Measurements from ENCODE around the gene BHLHE23. TPM values are rescaled to one million over a fixed set of nuclear protein-coding genes. Genes with fewer than 3 reads are reported as not detected.

BHLHE23 gene
- total RNA-seq, 2 donors from 2014 or later = 4.0 TPM; not detected in 1

DNA sequence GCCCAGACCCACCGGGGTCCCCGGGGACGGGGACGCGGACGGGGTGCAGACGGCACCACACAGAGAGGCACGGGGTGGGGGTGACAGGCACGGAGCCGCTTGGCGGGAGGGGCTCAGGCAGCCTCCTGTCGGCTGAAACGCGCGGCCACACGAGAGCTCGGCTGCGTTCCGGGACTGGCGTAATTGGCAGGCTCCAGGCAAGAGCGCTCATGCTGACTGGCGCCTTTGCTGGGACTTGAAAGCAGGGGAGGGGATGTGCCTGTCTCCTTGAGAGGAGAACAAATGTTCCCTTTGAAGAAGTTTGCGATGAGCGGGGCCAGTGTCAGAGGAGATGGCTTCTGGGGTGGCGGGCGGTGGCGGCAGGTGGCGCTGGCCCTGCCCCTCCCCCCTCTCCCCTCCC, 25.8 kb downstream of the BHLHE23 start:
- WGBS = 5% methylated on average over 28 of the region's 28 CpGs
- Histone ChIP-seq H3K27ac (no peak overlapping the region), H3K36me3 (no peaks in the 10 kb centered on the region), H3K9me3 (no peaks in the 10 kb centered on the region), H3K27me3 (replicated peaks; ENCODE audit: insufficient read depth) (peaks cover 34% of the 10 kb centered on the region), H3K4me3 (no peak overlapping the region), H3K4me1 (replicated peaks) (no peaks in the 10 kb centered on the region)
- intact Hi-C loops (cut with DNase I) = no loop called here
- TF ChIP-seq, protein P1, sequence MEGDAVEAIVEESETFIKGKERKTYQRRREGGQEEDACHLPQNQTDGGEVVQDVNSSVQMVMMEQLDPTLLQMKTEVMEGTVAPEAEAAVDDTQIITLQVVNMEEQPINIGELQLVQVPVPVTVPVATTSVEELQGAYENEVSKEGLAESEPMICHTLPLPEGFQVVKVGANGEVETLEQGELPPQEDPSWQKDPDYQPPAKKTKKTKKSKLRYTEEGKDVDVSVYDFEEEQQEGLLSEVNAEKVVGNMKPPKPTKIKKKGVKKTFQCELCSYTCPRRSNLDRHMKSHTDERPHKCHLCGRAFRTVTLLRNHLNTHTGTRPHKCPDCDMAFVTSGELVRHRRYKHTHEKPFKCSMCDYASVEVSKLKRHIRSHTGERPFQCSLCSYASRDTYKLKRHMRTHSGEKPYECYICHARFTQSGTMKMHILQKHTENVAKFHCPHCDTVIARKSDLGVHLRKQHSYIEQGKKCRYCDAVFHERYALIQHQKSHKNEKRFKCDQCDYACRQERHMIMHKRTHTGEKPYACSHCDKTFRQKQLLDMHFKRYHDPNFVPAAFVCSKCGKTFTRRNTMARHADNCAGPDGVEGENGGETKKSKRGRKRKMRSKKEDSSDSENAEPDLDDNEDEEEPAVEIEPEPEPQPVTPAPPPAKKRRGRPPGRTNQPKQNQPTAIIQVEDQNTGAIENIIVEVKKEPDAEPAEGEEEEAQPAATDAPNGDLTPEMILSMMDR (IDR thresholded peaks at IDR 0.05) = no peak
- no peak for TF ChIP-seq POLR2AphosphoS5 (IDR thresholded peaks at IDR 0.05)
- no peak for TF ChIP-seq POLR2A (IDR thresholded peaks at IDR 0.05)
- no peak for DNase-seq (ENCODE audit: low spot score)

DNA sequence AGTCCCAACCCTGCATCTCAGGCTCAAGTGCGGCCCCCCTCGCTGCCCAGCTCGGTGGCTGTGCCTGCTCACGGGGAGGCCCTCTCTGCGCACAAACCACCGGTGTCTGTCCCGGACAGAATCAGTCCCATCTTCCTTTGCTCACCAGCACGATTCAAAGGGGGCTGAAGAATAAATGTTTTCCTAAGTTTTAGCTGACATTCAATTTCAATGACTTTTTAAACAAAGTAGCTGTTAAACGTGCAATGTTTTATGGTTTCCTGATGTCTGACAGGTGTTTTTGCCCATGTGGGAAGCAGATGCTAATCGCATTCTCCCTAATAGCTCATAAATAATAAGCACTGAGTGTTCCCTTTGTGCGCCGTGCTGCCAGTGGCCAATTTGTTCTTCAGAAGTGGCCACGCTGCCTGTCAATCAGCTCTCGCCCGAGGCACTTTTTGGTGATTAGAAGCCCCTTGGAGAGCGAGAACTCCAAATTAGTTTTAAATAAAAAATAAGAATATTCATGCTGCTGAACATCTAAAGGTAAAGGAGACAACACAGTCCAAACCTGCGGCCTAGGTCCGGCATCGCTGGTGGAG, 26.3 kb downstream of the BHLHE23 start:
- peaks cover 34% of the 10 kb centered on the region for H3K27me3 ChIP-seq (replicated peaks; ENCODE audit: insufficient read depth)
- no peaks in the 10 kb centered on the region for H3K4me1 ChIP-seq (replicated peaks)
- no peak overlapping the region for H3K4me3 ChIP-seq
- H3K36me3 ChIP-seq = no peaks in the 10 kb centered on the region
- intact Hi-C loops (cut with DNase I) = no loop called here
- WGBS = 11% methylated on average over 19 of the region's 19 CpGs
- no peak for DNase-seq (ENCODE audit: low spot score)
- no peak overlapping the region for H3K27ac ChIP-seq
- TF ChIP-seq POLR2A (IDR thresholded peaks at IDR 0.05) (no peak), POLR2AphosphoS5 (IDR thresholded peaks at IDR 0.05) (no peak)
- TF ChIP-seq, protein P1 (IDR thresholded peaks at IDR 0.05) = no peak
- H3K9me3 ChIP-seq = no peaks in the 10 kb centered on the region

- intact Hi-C loops (cut with DNase I) = no loop called here
- H3K4me1 ChIP-seq (replicated peaks) = no peaks in the 10 kb centered on the region
- 3% methylated on average over 19 of the region's 19 CpGs for WGBS
- H3K9me3 ChIP-seq = no peaks in the 10 kb centered on the region
- no peak overlapping the region for H3K27ac ChIP-seq
- H3K4me3 ChIP-seq = no peak overlapping the region
- TF ChIP-seq POLR2AphosphoS5 (IDR thresholded peaks at IDR 0.05) = no peak
- no peak for TF ChIP-seq POLR2A (IDR thresholded peaks at IDR 0.05)
- TF ChIP-seq, protein P1 (IDR thresholded peaks at IDR 0.05) = no peak
- H3K27me3 ChIP-seq (replicated peaks; ENCODE audit: insufficient read depth) = peaks cover 34% of the 10 kb centered on the region
- H3K36me3 ChIP-seq = no peaks in the 10 kb centered on the region
- no peak for DNase-seq (ENCODE audit: low spot score)
These were observed 26.8 kb downstream of the BHLHE23 start for GRCh38 chr20:62979876-62980373.

DNA sequence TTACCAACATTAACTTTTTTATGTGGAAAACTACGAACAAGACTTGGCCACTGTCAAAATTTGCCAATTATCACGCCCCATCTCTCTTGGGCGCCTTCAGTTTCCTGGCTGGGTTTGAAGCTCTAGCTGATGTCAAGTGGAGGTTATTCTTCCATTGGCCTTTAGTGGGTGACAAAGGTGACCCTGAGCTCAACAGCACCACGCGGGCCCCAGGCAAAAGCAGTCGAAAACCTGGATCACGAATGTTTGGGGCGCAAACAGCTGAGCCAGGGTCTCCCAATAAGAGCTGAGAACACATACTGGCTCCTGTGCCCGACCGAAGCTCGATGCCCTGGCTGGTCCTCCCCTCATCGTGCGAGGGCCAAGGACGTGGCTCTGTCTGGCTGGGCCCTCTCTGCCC, 27.5 kb downstream of the BHLHE23 start:
- Histone ChIP-seq H3K36me3 (no peaks in the 10 kb centered on the region), H3K27me3 (replicated peaks; ENCODE audit: insufficient read depth) (peaks cover 39% of the 10 kb centered on the region), H3K4me3 (no peak overlapping the region), H3K9me3 (no peaks in the 10 kb centered on the region), H3K27ac (no peak overlapping the region), H3K4me1 (replicated peaks) (no peaks in the 10 kb centered on the region)
- 64% methylated on average over 14 of the region's 14 CpGs for WGBS
- intact Hi-C loops (cut with DNase I) = no loop called here
- TF ChIP-seq, protein P1 (IDR thresholded peaks at IDR 0.05) = no peak
- TF ChIP-seq POLR2A (IDR thresholded peaks at IDR 0.05) (no peak), POLR2AphosphoS5 (IDR thresholded peaks at IDR 0.05) (no peak)
- DNase-seq (ENCODE audit: low spot score) = no peak

DNA sequence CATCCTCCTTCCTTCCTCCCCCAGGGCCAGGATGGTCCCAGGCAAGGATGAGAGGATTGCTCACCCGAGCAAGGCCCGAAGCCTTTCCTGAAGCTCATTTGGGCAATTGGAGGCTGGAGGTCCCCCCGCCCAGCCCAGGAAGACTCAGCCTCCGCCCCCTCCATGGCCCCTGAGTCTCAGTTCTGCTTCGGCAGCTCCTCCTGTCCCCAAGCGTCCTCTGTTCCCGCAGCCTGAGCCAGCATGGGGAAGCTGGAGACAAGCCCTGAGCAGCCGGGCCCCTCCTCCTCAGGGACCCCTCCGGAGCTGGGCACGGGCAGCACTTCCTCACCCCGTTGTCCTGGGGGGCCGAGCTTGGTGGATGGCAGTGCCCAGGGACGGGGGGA, 28.2 kb downstream of the BHLHE23 start:
- no peak for TF ChIP-seq POLR2AphosphoS5 (IDR thresholded peaks at IDR 0.05)
- no peak for TF ChIP-seq POLR2A (IDR thresholded peaks at IDR 0.05)
- TF ChIP-seq, protein P1 (IDR thresholded peaks at IDR 0.05) = no peak
- 74% methylated on average over 8 of the region's 13 CpGs for WGBS
- intact Hi-C loops (cut with DNase I) = no loop called here
- Histone ChIP-seq H3K9me3 (no peaks in the 10 kb centered on the region), H3K36me3 (no peaks in the 10 kb centered on the region), H3K4me3 (no peak overlapping the region), H3K4me1 (replicated peaks) (no peaks in the 10 kb centered on the region), H3K27me3 (replicated peaks; ENCODE audit: insufficient read depth) (peaks cover 41% of the 10 kb centered on the region), H3K27ac (no peak overlapping the region)
- no peak for DNase-seq (ENCODE audit: low spot score)

All from prostate gland (tissue), 2 donors.